Spleen (tissue), 7 donors: ENCODE measurements around the gene SUCO.

Experiments
- POLR2AphosphoS5 ChIP-seq, 3 donors: sonication (generic); formaldehyde crosslinking; IDR thresholded peaks; one replicate each; pipeline ENCODE4 v1.5.1; 2017; ENCODE audit warnings: antibody characterized with exemption in 3 of 3
- TF ChIP-seq, protein P1 (sequence below), 11 experiments: fragments of 200-600 bp in 7 of 11; fragments of 450-650 bp in 4 of 11; sonication (generic) in 4 of 11; IDR thresholded peaks in 8 of 11; conservative IDR thresholded peaks in 3 of 11; 1 replicate in 7 of 11; 2 replicates in 4 of 11; pipeline versions ENCODE4 v1.4.0 to v1.8.0; 2016 to 2021; ENCODE audit warnings: antibody characterized with exemption in 11 of 11, inconsistent platforms in 4 of 11, mild to moderate bottlenecking in 1 of 11
- donor health status: DM: no; HTN: no; CAD: no; lungs with moderate emphysema.
- donor health status: DM: no; HTN: no; CAD: no.
- donor health status: DM: no; HTN: no; CAD: no.

DNA sequence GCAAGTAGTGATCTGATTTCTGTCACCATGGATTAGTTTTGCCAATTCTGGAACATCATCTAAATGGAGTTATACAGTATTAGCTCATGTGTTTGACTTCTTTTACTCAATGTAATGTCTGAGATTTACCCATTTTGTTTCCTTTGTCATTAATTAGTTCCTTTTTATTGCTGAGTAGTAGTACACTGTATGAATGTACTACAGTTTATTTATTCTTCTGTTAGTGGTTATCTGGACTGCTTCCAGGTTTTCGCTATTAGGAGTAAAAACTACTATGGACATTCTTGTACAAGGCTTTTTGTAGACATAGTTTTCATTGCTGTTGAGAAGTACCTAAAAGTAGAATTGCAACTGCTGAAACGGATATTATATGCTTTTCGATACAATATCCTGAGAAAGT lies 14.1 kb downstream of the SUCO start:
- no peak for TF ChIP-seq POLR2AphosphoS5 (IDR thresholded peaks at IDR 0.05)
- TF ChIP-seq, protein P1, sequence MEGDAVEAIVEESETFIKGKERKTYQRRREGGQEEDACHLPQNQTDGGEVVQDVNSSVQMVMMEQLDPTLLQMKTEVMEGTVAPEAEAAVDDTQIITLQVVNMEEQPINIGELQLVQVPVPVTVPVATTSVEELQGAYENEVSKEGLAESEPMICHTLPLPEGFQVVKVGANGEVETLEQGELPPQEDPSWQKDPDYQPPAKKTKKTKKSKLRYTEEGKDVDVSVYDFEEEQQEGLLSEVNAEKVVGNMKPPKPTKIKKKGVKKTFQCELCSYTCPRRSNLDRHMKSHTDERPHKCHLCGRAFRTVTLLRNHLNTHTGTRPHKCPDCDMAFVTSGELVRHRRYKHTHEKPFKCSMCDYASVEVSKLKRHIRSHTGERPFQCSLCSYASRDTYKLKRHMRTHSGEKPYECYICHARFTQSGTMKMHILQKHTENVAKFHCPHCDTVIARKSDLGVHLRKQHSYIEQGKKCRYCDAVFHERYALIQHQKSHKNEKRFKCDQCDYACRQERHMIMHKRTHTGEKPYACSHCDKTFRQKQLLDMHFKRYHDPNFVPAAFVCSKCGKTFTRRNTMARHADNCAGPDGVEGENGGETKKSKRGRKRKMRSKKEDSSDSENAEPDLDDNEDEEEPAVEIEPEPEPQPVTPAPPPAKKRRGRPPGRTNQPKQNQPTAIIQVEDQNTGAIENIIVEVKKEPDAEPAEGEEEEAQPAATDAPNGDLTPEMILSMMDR (IDR thresholded peaks at IDR 0.05 in 8 of 11, conservative IDR thresholded peaks at IDR 0.05 in 3 of 11), result no peak
